Measurements from ENCODE around the gene VCAN. TPM values are rescaled to one million over a fixed set of nuclear protein-coding genes. Genes with fewer than 3 reads are reported as not detected.

VCAN gene
- total RNA-seq, 1 experiment from 2014 or later: 31.4 TPM

DNA sequence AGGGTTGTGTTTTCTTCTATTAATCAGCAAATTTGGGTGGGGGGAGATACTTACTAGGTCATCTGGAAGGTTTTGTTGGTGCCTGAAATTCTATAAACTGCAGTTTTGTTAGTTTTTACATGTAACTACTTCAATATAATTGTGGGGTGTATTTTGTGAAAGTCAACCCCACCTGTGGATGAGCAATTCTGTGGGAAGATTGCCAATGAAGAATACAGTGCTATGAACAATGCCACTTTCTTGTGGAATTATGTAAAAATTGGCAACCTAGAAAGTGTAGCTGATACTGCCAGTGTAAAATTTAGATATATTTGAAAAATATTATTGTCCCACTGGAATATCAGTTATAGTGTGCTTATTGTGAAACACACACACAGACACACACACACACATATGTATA, 80.7 kb downstream of the VCAN start:
- no TSS peak for BruUV-seq (replicated peaks)
- Mint-ChIP-seq H3K27ac (ENCODE audit: unreplicated experiment) (peak overlapping the region; percentile 25), H3K9me3 (ENCODE audit: low read depth, unreplicated experiment) (peaks cover 2% of the 10 kb centered on the region), H3K4me3 (ENCODE audit: low read depth, unreplicated experiment) (no peak overlapping the region), H3K36me3 (ENCODE audit: insufficient read depth, unreplicated experiment) (no peaks in the 10 kb centered on the region), H3K4me1 (ENCODE audit: low read depth, unreplicated experiment) (peaks cover 36% of the 10 kb centered on the region), H3K27me3 (ENCODE audit: unreplicated experiment) (no peaks in the 10 kb centered on the region)
- intact Hi-C loops (cut with micrococcal nuclease; ENCODE audit: unreplicated experiment): no loop called here
- CTCF ChIA-PET: no interaction called here
- no peak for DNase-seq
- TF ChIP-seq, protein P1, sequence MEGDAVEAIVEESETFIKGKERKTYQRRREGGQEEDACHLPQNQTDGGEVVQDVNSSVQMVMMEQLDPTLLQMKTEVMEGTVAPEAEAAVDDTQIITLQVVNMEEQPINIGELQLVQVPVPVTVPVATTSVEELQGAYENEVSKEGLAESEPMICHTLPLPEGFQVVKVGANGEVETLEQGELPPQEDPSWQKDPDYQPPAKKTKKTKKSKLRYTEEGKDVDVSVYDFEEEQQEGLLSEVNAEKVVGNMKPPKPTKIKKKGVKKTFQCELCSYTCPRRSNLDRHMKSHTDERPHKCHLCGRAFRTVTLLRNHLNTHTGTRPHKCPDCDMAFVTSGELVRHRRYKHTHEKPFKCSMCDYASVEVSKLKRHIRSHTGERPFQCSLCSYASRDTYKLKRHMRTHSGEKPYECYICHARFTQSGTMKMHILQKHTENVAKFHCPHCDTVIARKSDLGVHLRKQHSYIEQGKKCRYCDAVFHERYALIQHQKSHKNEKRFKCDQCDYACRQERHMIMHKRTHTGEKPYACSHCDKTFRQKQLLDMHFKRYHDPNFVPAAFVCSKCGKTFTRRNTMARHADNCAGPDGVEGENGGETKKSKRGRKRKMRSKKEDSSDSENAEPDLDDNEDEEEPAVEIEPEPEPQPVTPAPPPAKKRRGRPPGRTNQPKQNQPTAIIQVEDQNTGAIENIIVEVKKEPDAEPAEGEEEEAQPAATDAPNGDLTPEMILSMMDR (IDR thresholded peaks at IDR 0.05; ENCODE audit: unreplicated experiment): no peak

DNA sequence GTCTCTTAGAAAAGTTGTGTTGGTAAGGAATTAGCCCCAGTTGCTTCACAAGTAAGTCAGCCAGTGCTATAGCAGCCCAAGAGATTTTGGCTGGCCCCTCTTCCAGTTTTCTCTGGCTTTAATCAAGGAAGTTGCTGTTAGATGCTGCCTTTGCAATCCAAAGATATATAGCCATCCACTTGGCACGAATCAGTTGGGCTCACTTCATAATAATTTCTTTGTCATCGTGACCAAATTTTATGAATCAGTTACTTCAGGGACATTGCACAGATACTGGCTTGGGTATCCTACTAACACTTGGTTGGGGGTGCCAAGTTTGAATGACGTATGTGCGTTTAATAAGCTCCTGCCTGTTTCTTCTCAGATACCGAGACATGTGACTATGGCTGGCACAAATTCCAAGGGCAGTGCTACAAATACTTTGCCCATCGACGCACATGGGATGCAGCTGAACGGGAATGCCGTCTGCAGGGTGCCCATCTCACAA, 81.5 kb downstream of the VCAN start:
- H3K4me3 Mint-ChIP-seq (ENCODE audit: low read depth, unreplicated experiment): no peak overlapping the region
- TF ChIP-seq, protein P1 (IDR thresholded peaks at IDR 0.05; ENCODE audit: unreplicated experiment): no peak
- CTCF ChIA-PET: no interaction called here
- no peaks in the 10 kb centered on the region for H3K27me3 Mint-ChIP-seq (ENCODE audit: unreplicated experiment)
- DNase-seq: no peak
- intact Hi-C loops (cut with micrococcal nuclease; ENCODE audit: unreplicated experiment): no loop called here
- peaks cover 44% of the 10 kb centered on the region for H3K4me1 Mint-ChIP-seq (ENCODE audit: low read depth, unreplicated experiment)
- no TSS peak for BruUV-seq (replicated peaks)
- H3K36me3 Mint-ChIP-seq (ENCODE audit: insufficient read depth, unreplicated experiment): no peaks in the 10 kb centered on the region
- H3K27ac Mint-ChIP-seq (ENCODE audit: unreplicated experiment): no peak overlapping the region
- H3K9me3 Mint-ChIP-seq (ENCODE audit: low read depth, unreplicated experiment): peaks cover 2% of the 10 kb centered on the region

DNA sequence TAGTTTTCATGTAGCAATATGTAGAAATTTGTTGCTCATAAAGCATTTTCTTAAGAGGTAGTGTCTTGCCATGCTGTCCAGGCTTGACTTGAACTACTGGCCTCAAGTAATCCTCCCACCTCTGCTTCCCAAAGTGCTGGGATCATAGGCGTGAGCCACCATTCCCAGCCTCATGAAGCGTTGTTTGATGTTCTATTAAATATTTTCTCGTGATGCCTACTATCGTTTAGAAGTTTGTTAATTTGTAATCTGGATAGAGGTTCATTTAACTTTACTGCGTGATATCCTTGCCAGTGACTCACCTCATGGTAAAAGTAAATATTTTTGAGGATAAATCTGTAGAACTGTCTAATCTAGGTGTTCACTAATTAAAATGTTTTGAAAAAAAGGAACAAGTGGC, 82.6 kb downstream of the VCAN start:
- DNase-seq: no peak
- Mint-ChIP-seq H3K4me3 (ENCODE audit: low read depth, unreplicated experiment) (no peak overlapping the region), H3K9me3 (ENCODE audit: low read depth, unreplicated experiment) (peaks cover 2% of the 10 kb centered on the region), H3K36me3 (ENCODE audit: insufficient read depth, unreplicated experiment) (no peaks in the 10 kb centered on the region), H3K27ac (ENCODE audit: unreplicated experiment) (peak overlapping the region; percentile 42), H3K4me1 (ENCODE audit: low read depth, unreplicated experiment) (peaks cover 55% of the 10 kb centered on the region), H3K27me3 (ENCODE audit: unreplicated experiment) (no peaks in the 10 kb centered on the region)
- TF ChIP-seq, protein P1 (IDR thresholded peaks at IDR 0.05; ENCODE audit: unreplicated experiment): no peak
- intact Hi-C loops (cut with micrococcal nuclease; ENCODE audit: unreplicated experiment): no loop called here
- CTCF ChIA-PET: no interaction called here
- no TSS peak for BruUV-seq (replicated peaks)

DNA sequence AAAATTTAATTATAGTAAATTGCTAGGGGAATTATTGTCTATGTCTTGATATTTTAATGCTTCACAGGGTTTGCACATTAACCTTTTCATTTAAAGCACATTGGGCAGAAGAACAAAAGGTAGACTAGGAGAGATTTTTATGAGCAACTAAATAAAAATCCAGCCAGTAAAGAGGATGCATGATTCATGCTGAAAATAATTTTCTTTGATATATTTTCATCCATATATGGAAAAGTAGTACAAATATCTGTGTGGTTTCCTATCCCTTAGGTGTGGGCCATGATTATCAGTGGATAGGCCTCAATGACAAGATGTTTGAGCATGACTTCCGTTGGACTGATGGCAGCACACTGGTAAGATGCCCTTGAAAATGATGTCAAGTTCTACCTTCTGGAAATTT, 83.1 kb downstream of the VCAN start:
- CTCF ChIA-PET: no interaction called here
- peak overlapping the region; percentile 42 for H3K27ac Mint-ChIP-seq (ENCODE audit: unreplicated experiment)
- intact Hi-C loops (cut with micrococcal nuclease; ENCODE audit: unreplicated experiment): no loop called here
- DNase-seq: no peak
- no peaks in the 10 kb centered on the region for H3K27me3 Mint-ChIP-seq (ENCODE audit: unreplicated experiment)
- H3K36me3 Mint-ChIP-seq (ENCODE audit: insufficient read depth, unreplicated experiment): no peaks in the 10 kb centered on the region
- H3K4me3 Mint-ChIP-seq (ENCODE audit: low read depth, unreplicated experiment): no peak overlapping the region
- TF ChIP-seq, protein P1 (IDR thresholded peaks at IDR 0.05; ENCODE audit: unreplicated experiment): no peak
- no TSS peak for BruUV-seq (replicated peaks)
- peaks cover 2% of the 10 kb centered on the region for H3K9me3 Mint-ChIP-seq (ENCODE audit: low read depth, unreplicated experiment)
- peaks cover 60% of the 10 kb centered on the region for H3K4me1 Mint-ChIP-seq (ENCODE audit: low read depth, unreplicated experiment)
